BJ (cell line): ENCODE results near the gene KRTAP16-1. TPM values are rescaled to one million over a fixed set of nuclear protein-coding genes. Genes with fewer than 3 reads are reported as not detected.

Source experiments
- CTCF ChIA-PET: fragments of 350-600 bp; formaldehyde crosslinking; extraction: SDS; loops from one replicate; lab custom pipeline; 2021; ENCODE audit warnings: antibody characterized with exemption, inconsistent platforms; lab: Yijun Ruan, JAX
- POLR2A ChIA-PET: fragments of 300-600 bp; sonication (Branson Sonifier 250); formaldehyde crosslinking; extraction: SDS; loops from one replicate; lab custom pipeline; 2021; ENCODE audit warnings: antibody characterized with exemption; lab: Charles Lee
- DNase-seq: peaks from one replicate; pipeline ENCODE4 v3.0.0-alpha.2; 2011; ENCODE audit warnings: low read depth
- H3K27me3 ChIP-seq: 2 replicates; pipeline ENCODE4 v1.6.0; 2011; ENCODE audit warnings: low read length; ENCODE audit not compliant: control insufficient read depth, insufficient read depth
- H3K36me3 ChIP-seq: 2 replicates; pipeline ENCODE4 v1.5.1; 2011; ENCODE audit warnings: low read length; ENCODE audit not compliant: control insufficient read depth, insufficient read depth
- H3K4me3 ChIP-seq: 2 replicates; pipeline ENCODE4 v1.5.1; 2011; ENCODE audit warnings: low read depth, mild to moderate bottlenecking, control low read depth, low read length
- polyA plus RNA-seq: library from polyadenylated mRNA; depleted of rRNA; stranded (reverse); fragments of >200 nt; gene quantifications from 2 replicates; pipeline ENCODE4 v1.2.3, GENCODE V29; 2011
- TF ChIP-seq, protein P1 (sequence below): IDR thresholded peaks from 2 replicates; pipeline ENCODE4 v1.5.1; 2011; ENCODE audit warnings: low read depth, mild to moderate bottlenecking, control low read depth, inconsistent platforms, low read length, moderate library complexity; ENCODE audit not compliant: insufficient read depth

KRTAP16-1 gene
- polyA plus RNA-seq, 1 experiment, result not detected

DNA sequence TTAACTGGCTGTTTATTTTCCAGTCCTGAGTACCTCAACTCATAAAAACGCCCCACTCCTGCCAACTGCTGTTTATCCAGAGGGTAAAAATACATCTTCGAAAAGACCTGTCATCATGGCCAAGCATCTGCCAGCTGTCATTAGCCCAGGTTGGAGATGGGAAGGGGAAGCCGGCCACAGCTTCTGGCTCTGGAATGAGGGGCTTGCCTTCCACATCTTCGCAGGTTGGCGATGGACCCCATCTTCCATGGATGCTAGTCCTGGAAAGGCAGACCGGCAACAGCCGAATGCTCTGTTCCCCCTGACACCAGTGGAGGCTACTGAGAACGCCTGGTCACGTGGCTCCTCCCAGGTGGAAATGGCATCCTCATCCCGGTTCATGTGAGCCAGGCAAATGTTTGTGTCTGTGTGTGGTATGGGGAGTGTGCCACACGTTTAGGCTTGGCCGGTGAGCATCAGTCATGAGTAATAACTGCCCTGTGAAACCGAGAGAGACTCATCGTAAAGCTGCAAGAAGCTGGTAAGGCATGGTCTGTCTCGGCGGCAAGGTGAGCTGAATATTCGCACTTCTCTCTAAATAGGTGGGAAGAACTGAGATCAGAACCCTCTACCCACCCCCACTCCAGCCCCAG, 6.8 kb upstream of the KRTAP16-1 start:
- no peak overlapping the region for H3K4me3 ChIP-seq
- no peak for DNase-seq
- CTCF ChIA-PET, result interaction anchor here (1.0 to 2.4 kb wide), 2 partner anchors 13 to 351 kb away, joined by 3 to 9 read pairs; no protein-coding TSS in a partner anchor
- TF ChIP-seq, protein P1, sequence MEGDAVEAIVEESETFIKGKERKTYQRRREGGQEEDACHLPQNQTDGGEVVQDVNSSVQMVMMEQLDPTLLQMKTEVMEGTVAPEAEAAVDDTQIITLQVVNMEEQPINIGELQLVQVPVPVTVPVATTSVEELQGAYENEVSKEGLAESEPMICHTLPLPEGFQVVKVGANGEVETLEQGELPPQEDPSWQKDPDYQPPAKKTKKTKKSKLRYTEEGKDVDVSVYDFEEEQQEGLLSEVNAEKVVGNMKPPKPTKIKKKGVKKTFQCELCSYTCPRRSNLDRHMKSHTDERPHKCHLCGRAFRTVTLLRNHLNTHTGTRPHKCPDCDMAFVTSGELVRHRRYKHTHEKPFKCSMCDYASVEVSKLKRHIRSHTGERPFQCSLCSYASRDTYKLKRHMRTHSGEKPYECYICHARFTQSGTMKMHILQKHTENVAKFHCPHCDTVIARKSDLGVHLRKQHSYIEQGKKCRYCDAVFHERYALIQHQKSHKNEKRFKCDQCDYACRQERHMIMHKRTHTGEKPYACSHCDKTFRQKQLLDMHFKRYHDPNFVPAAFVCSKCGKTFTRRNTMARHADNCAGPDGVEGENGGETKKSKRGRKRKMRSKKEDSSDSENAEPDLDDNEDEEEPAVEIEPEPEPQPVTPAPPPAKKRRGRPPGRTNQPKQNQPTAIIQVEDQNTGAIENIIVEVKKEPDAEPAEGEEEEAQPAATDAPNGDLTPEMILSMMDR, result no peak
- POLR2A ChIA-PET, result no interaction called here
- H3K36me3 ChIP-seq, result no peaks in the 10 kb centered on the region
- no peaks in the 10 kb centered on the region for H3K27me3 ChIP-seq

DNA sequence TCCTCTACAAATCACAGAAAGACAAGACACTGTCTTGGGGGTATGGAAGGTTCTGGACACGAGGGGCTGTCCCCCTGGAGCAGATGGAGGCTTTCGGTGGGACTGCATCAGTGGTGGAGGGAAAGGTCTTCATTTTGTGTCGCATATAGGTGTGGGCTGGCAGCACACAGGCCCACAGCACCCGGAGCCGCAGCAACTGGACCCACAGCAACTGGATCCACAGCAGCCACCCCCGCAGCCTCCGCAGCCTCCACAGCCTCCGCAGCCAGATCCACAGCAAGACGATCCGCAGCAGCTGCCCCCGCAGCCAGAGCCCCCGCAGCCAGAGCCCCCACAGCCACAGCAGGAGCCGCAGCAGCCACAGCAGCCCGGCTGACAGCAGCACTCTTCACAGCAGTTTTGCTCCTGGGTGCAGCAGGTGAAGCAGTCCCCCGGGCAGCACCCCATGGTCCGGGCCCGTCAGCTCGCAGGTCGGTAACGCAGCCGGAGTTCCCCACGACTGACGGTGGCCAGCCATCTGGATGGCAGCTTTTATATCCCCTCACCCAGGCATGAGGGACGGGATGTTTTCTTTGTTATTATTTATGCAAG, 6.2 kb upstream of the KRTAP16-1 start, which contains the start of gene KRTAP17-1:
Gene KRTAP17-1 (minus strand): TSS at position 507 of the 591 bp plus-strand sequence. CDS start 60 bp downstream, at position 447.
- DNase-seq, result no peak
- ChIA-PET CTCF (interaction anchor here (1.0 to 2.4 kb wide), 3 partner anchors 9 to 352 kb away, joined by 3 to 9 read pairs (median 4); no protein-coding TSS in a partner anchor), POLR2A (interaction anchor here (0.6 kb wide), 1 partner anchor 406 kb away, joined by 3 read pairs; no protein-coding TSS in a partner anchor)
- Histone ChIP-seq H3K27me3 (no peaks in the 10 kb centered on the region), H3K4me3 (no peak within 1 kb of the TSS), H3K36me3 (no peaks in the 10 kb centered on the region)
- TF ChIP-seq, protein P1, result no peak

DNA sequence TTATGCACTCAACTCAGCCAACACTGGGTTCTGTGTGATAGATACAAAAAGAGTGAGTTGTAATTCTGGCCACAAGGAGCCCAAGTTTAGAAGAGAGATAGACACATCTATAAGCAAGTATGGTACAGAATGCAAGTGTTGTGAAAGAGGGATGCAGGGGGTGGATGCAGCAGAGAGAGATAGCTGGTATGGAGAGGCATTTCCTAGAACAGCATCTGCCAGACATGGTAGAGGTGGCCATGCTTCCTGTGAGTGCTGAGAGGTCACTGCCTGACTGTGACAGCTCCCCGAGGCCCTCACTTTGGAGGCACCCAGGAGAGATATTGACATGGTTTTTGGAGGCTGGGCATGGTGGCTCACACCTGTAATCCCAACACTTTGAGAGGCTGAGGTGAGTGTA, 2.0 kb upstream of the KRTAP16-1 start:
- CTCF ChIA-PET, result interaction anchor here (0.9 kb wide), 1 partner anchor 11 kb away, joined by 3 read pairs; no protein-coding TSS in a partner anchor
- TF ChIP-seq, protein P1, result no peak
- H3K36me3 ChIP-seq, result no peaks in the 10 kb centered on the region
- no peak for DNase-seq
- POLR2A ChIA-PET, result no interaction called here
- H3K27me3 ChIP-seq, result no peaks in the 10 kb centered on the region
- H3K4me3 ChIP-seq, result no peak overlapping the region

DNA sequence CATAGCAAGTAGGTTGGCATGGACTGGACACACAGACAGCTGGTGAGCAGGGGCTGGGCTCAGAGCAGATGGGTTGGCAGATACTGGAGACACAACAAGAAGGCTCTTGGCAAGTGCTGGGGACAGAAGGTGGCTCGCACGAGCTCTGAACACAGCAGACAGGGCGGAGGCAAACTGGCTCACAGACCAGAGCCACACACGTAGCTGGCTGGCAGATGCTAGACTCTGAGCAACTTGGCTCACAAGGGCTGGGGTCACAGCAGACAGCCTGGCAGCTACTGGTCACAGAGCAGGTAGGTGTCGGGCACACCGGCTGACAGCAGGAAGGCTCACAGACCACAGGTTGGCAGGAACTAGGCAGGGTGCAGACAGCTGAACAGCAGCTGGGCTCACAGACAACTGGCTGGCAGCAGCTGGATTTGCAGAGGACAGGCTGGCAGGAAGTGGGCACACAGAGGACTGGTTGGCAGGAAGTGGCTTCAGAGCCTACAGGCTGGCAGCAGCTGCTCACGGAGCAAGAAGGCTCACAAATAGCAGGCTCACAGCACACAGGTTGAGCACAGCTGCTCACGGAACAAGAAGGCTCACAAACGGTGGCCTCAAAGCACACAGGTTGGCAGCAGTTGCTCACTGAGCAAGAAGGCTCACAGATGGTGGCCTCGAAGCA, 725 bp downstream of the KRTAP16-1 start:
- no peak overlapping the region for H3K4me3 ChIP-seq
- no peaks in the 10 kb centered on the region for H3K36me3 ChIP-seq
- TF ChIP-seq, protein P1, result no peak
- no peaks in the 10 kb centered on the region for H3K27me3 ChIP-seq
- ChIA-PET CTCF (interaction anchor here (1.1 to 1.7 kb wide), 3 partner anchors 12 to 21 kb away, joined by 3 to 9 read pairs (median 5); no protein-coding TSS in a partner anchor), POLR2A (no interaction called here)
- DNase-seq, result no peak

DNA sequence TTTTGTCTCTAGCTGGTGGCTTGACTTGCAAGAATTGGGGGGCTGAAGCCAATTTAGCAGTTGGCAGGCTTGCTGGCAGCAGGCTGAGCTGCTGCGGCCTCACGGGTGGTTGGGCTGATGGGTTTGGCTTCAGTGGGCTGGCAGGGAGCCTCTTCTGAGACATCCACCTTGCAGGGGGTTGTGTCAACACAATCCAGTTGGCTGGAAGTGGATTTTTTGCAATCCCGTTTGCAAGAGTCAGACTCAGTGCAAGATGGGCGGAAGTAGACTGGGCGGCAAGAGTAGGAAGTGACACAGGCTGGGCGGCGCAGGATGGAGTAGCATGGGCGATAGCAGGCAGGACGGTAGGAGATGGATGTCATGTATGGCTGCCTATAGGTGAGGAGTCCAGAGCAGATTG, 1.5 kb downstream of the KRTAP16-1 start:
- TF ChIP-seq, protein P1, result no peak
- no peaks in the 10 kb centered on the region for H3K36me3 ChIP-seq
- ChIA-PET POLR2A (no interaction called here), CTCF (interaction anchor here (0.8 to 1.7 kb wide), 2 partner anchors 14 to 15 kb away, joined by 3 to 9 read pairs; no protein-coding TSS in a partner anchor)
- H3K27me3 ChIP-seq, result no peaks in the 10 kb centered on the region
- H3K4me3 ChIP-seq, result no peak overlapping the region
- no peak for DNase-seq
